Loucy (cell line): ENCODE measurements around the gene TM7SF3.
"Not testable (repeated sequence)": the region's sequence is repeated elsewhere in the genome, so short reads cannot be mapped to it uniquely, and the experiment has no call there.

ENCODE experiments used
- H2AFZ ChIP-seq: fragments of 200-600 bp; sonication (generic); 2 replicates; pipeline ENCODE4 v1.6.0; 2016; ENCODE audit warnings: antibody characterized with exemption, mild to moderate bottlenecking, low read length, moderate library complexity
- H3F3A ChIP-seq: fragments of 200-600 bp; 2 replicates; pipeline ENCODE4 v1.6.0; 2016; ENCODE audit warnings: antibody characterized with exemption, low read depth, mild to moderate bottlenecking
- H3K27me3 ChIP-seq: fragments of 200-600 bp; sonication (generic); 2 replicates; pipeline ENCODE4 v1.6.1; 2014; ENCODE audit warnings: low read length, mild to moderate bottlenecking; ENCODE audit not compliant: insufficient read depth, poor library complexity, severe bottlenecking
- H3K36me3 ChIP-seq: fragments of 200-600 bp; sonication (generic); 2 replicates; pipeline ENCODE4 v1.6.1; 2016; ENCODE audit warnings: low read length; ENCODE audit not compliant: insufficient read depth
- H3K4me1 ChIP-seq: fragments of 200-600 bp; sonication (generic); 2 replicates; pipeline ENCODE4 v1.5.1; 2014; ENCODE audit warnings: low read length, mild to moderate bottlenecking; ENCODE audit not compliant: insufficient read depth, poor library complexity, severe bottlenecking
- H3K4me2 ChIP-seq: fragments of 200-600 bp; sonication (generic); 2 replicates; pipeline ENCODE4 v1.6.0; 2014; ENCODE audit warnings: antibody characterized with exemption, low read length, low read depth, mild to moderate bottlenecking; ENCODE audit not compliant: poor library complexity, severe bottlenecking
- H3K4me3 ChIP-seq: fragments of 200-600 bp; sonication (generic); 2 replicates; pipeline ENCODE4 v1.5.1; 2014; ENCODE audit warnings: low read length, mild to moderate bottlenecking, mixed read lengths; ENCODE audit not compliant: poor library complexity, severe bottlenecking
- H3K79me2 ChIP-seq: fragments of 200-600 bp; sonication (generic); 2 replicates; pipeline ENCODE4 v1.6.1; 2014; ENCODE audit warnings: low read length; ENCODE audit not compliant: insufficient read depth
- H3K9ac ChIP-seq: fragments of 200-600 bp; sonication (generic); 2 replicates; pipeline ENCODE4 v1.6.0; 2014; ENCODE audit warnings: mild to moderate bottlenecking, low read depth, low read length, moderate library complexity; ENCODE audit not compliant: poor library complexity, severe bottlenecking
- H3K9me2 ChIP-seq: fragments of 200-600 bp; sonication (generic); replicated peaks from 2 replicates; pipeline ENCODE4 v1.6.1; 2016; ENCODE audit warnings: low read depth, low read length, mixed read lengths
- H3K9me3 ChIP-seq: fragments of 200-600 bp; sonication (generic); 2 replicates; pipeline ENCODE4 v1.6.1; 2014; ENCODE audit warnings: mild to moderate bottlenecking, antibody characterized with exemption, low read length, low read depth; ENCODE audit not compliant: insufficient read depth
- H4K20me1 ChIP-seq: fragments of 200-600 bp; sonication (generic); 2 replicates; pipeline ENCODE4 v1.6.0; 2014; ENCODE audit warnings: antibody characterized with exemption, low read length, mild to moderate bottlenecking; ENCODE audit not compliant: insufficient read depth, poor library complexity, severe bottlenecking
- EZH2phosphoT487 ChIP-seq: fragments of 200-600 bp; IDR thresholded peaks from 2 replicates; pipeline ENCODE4 v1.6.1; 2018; ENCODE audit warnings: antibody characterized with exemption, mild to moderate bottlenecking, moderate library complexity, borderline replicate concordance
- TF ChIP-seq, protein P1 (sequence below): fragments of 200-600 bp; sonication (generic); conservative IDR thresholded peaks from 2 replicates; pipeline ENCODE4 v1.5.1; 2014; ENCODE audit warnings: mild to moderate bottlenecking, antibody characterized with exemption, low read length

Gene TM7SF3

DNA sequence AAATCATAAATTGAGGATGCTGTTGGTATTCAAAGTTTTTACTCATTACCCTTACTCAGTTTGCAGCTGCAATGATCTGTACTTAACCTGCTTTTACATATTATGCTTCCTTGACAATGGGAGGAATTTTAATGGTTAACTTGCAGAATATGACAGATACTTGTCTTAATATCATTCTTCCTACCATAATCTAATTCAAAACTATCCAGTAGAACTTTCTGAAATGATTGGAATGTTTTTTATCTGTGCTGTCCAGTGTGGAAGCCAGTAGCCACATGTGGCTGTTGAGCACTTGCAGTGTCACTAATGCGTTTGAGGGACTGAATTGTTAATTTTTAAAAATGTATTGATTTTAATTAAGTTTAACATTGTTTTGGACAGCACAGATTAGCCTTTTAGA is 52.4 kb downstream of the TM7SF3 start:
- Histone ChIP-seq H3K79me2 (no peaks in the 10 kb centered on the region), H3K4me2 (no peak overlapping the region), H3K36me3 (peaks cover 88% of the 10 kb centered on the region), H3F3A (no peaks in the 10 kb centered on the region), H3K27me3 (no peaks in the 10 kb centered on the region), H2AFZ (no peak overlapping the region), H3K9me3 (no peaks in the 10 kb centered on the region), H3K4me3 (no peak overlapping the region), H3K9me2 (no peaks in the 10 kb centered on the region), H3K9ac (no peak overlapping the region), H4K20me1 (peaks cover 3% of the 10 kb centered on the region), H3K4me1 (no peaks in the 10 kb centered on the region)
- TF ChIP-seq, protein P1, sequence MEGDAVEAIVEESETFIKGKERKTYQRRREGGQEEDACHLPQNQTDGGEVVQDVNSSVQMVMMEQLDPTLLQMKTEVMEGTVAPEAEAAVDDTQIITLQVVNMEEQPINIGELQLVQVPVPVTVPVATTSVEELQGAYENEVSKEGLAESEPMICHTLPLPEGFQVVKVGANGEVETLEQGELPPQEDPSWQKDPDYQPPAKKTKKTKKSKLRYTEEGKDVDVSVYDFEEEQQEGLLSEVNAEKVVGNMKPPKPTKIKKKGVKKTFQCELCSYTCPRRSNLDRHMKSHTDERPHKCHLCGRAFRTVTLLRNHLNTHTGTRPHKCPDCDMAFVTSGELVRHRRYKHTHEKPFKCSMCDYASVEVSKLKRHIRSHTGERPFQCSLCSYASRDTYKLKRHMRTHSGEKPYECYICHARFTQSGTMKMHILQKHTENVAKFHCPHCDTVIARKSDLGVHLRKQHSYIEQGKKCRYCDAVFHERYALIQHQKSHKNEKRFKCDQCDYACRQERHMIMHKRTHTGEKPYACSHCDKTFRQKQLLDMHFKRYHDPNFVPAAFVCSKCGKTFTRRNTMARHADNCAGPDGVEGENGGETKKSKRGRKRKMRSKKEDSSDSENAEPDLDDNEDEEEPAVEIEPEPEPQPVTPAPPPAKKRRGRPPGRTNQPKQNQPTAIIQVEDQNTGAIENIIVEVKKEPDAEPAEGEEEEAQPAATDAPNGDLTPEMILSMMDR = no peak
- TF ChIP-seq EZH2phosphoT487 = no peak

DNA sequence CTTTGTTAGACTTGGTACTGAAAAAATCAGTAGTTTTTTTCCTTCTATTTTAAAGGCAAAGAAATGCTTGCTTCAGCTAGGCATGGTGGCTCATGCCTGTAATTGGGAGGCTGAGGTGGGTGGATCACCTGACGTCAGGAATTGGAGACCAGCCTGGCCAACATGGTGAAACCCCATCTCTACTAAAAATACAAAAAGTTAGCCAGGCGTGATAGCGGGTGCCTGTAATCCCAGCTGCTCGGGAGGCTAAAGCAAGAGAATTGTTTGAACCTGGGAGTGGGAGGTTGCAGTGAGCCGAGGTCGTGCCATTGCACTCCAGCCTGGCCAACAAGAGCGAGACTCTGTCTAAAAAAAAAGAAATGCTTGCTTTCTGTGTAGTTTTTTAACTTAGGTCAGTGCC is 52.8 kb downstream of the TM7SF3 start:
- H3F3A ChIP-seq, H3K4me1 ChIP-seq, H3K9me2 ChIP-seq, H2AFZ ChIP-seq, H4K20me1 ChIP-seq, H3K4me3 ChIP-seq, H3K9me3 ChIP-seq, H3K9ac ChIP-seq, H3K27me3 ChIP-seq, H3K79me2 ChIP-seq, H3K4me2 ChIP-seq: not testable (repeated sequence)
- peaks cover 88% of the 10 kb centered on the region for H3K36me3 ChIP-seq

DNA sequence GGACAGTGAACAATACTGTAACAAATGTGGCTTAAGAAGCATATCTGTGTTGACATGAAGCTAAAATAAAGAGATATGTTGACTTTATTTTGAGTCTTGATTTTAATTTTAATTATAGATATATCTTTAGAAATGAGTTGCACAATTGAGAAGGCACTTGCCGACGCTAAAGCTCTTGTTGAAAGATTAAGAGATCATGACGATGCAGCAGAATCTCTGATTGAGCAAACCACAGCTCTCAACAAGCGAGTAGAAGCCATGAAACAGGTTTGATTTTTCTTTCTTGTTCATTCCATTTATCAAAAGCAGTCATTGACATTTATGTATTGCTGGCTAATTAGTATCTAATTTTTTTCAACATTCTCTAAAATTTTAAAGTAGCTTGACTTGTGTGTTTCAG is 60.2 kb downstream of the TM7SF3 start:
- Histone ChIP-seq H3K9me3 (no peaks in the 10 kb centered on the region), H3F3A (no peaks in the 10 kb centered on the region), H3K9ac (no peak overlapping the region), H3K4me3 (no peak overlapping the region), H3K27me3 (no peaks in the 10 kb centered on the region), H3K9me2 (no peaks in the 10 kb centered on the region), H3K4me2 (no peak overlapping the region), H3K4me1 (peaks cover 4% of the 10 kb centered on the region), H2AFZ (no peak overlapping the region), H4K20me1 (peaks cover 20% of the 10 kb centered on the region), H3K79me2 (peaks cover 67% of the 10 kb centered on the region), H3K36me3 (peaks cover 44% of the 10 kb centered on the region)
- TF ChIP-seq, protein P1 = no peak
- TF ChIP-seq EZH2phosphoT487 = no peak

DNA sequence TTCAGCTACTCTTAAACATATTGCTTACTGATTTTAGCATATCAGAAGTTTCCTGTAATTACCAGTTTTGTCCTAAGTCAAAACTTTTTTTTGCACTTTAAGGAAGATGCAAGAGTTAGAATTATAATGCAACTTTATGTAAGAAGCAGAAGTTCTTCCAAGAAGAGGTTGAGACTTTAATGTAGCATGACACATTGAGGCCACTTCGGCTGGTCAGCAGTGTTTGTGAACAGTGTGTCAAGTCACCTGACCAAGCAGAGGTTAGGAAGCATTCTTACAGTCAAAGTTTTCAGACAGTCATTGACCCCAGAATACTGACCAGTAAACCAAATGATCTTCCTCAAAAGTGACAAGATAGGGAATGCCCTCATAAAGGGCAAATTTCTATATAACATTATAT is 60.7 kb downstream of the TM7SF3 start:
- Histone ChIP-seq H3K79me2 (peaks cover 72% of the 10 kb centered on the region), H3K27me3 (no peaks in the 10 kb centered on the region), H3K4me3 (no peak overlapping the region), H3K4me2 (no peak overlapping the region), H3K9me3 (peaks cover 2% of the 10 kb centered on the region; the same call in 1 of the 2 replicates), H2AFZ (no peak overlapping the region), H3K4me1 (peaks cover 4% of the 10 kb centered on the region), H4K20me1 (peaks cover 20% of the 10 kb centered on the region), H3F3A (no peaks in the 10 kb centered on the region), H3K9me2 (no peaks in the 10 kb centered on the region), H3K36me3 (peaks cover 39% of the 10 kb centered on the region), H3K9ac (no peak overlapping the region)
- TF ChIP-seq EZH2phosphoT487 = no peak
- TF ChIP-seq, protein P1 = no peak
